NOMO-1 (cell line): ENCODE data around the gene IDS.
"Not testable (repeated sequence)": the region's sequence is repeated elsewhere in the genome, so short reads cannot be mapped to it uniquely, and the experiment has no call there.

Experiments
- DNase-seq, 2 experiments: peaks; one replicate each; lab custom pipeline; 2025; ENCODE audit not compliant: unreplicated experiment in 2 of 2; lab: John Stamatoyannopoulos, UW

Gene IDS

GRCh38 chrX:149528381-149528780 is 23.3 kb upstream of the IDS start:
- no peak for DNase-seq

- peak in 1 of 2 experiments; percentile 25 for DNase-seq
Measured at GRCh38 chrX:149527705-149528104, 22.6 kb upstream of the IDS start.

GRCh38 chrX:149526318-149527033 is 21.4 kb upstream of the IDS start:
- not testable (repeated sequence) for DNase-seq

GRCh38 chrX:149525903-149526302 is 20.8 kb upstream of the IDS start:
- peak in 1 of 2 experiments; percentile 5 for DNase-seq

- DNase-seq, result peak; percentile 49 to 55
Measured at GRCh38 chrX:149525389-149525788, 20.3 kb upstream of the IDS start.

GRCh38 chrX:149522916-149523315 is 17.8 kb upstream of the IDS start:
- no peak for DNase-seq

- DNase-seq, result no peak
Measured at GRCh38 chrX:149521438-149521837, 16.3 kb upstream of the IDS start.

- DNase-seq, result not testable (repeated sequence)
Measured at GRCh38 chrX:149520636-149521277, 15.7 kb upstream of the IDS start.

GRCh38 chrX:149518236-149518635 is 13.1 kb upstream of the IDS start:
- no peak for DNase-seq

GRCh38 chrX:149517308-149517707 is 12.2 kb upstream of the IDS start:
- no peak for DNase-seq

- DNase-seq, result no peak
Measured at GRCh38 chrX:149516604-149517003, 11.5 kb upstream of the IDS start.

- DNase-seq, result peak in 1 of 2 experiments; percentile 8
Measured at GRCh38 chrX:149515954-149516602, 11.0 kb upstream of the IDS start.

- no peak for DNase-seq
Measured at GRCh38 chrX:149513825-149514428, 8.8 kb upstream of the IDS start.

GRCh38 chrX:149512225-149512885 is 7.2 kb upstream of the IDS start:
- peak; percentile 31 to 47 for DNase-seq

- no peak for DNase-seq
Measured at GRCh38 chrX:149511081-149511480, 6.0 kb upstream of the IDS start.

GRCh38 chrX:149510386-149510785 is 5.3 kb upstream of the IDS start:
- DNase-seq, result peak in 1 of 2 experiments; percentile 15

GRCh38 chrX:149508467-149508866 is 3.4 kb upstream of the IDS start:
- DNase-seq, result no peak

GRCh38 chrX:149506349-149506748 is 1.2 kb upstream of the IDS start:
- no peak for DNase-seq

- DNase-seq, result no peak
Measured at GRCh38 chrX:149505671-149506070, 565 bp upstream of the IDS start.

- no peak for DNase-seq
Measured at GRCh38 chrX:149504226-149504914, 736 bp downstream of the IDS start.
